Karpas-422 (cell line): ENCODE data around the gene MMP15. TPM values are rescaled to one million over a fixed set of nuclear protein-coding genes. Genes with fewer than 3 reads are reported as not detected.

Experiments
- DNase-seq: peaks from one replicate; pipeline ENCODE4 v3.0.0-alpha.2; 2015
- H2AFZ ChIP-seq: fragments of 200-600 bp; sonication (generic); 2 replicates; pipeline ENCODE4 v1.6.1; 2014; ENCODE audit warnings: antibody characterized with exemption, low read length, mixed read lengths
- H3K27ac ChIP-seq: fragments of 200-600 bp; sonication (generic); 2 replicates; pipeline ENCODE4 v1.5.1; 2014; ENCODE audit warnings: mild to moderate bottlenecking, low read length, moderate library complexity
- H3K27me3 ChIP-seq: fragments of 200-600 bp; sonication (generic); 2 replicates; pipeline ENCODE4 v1.6.1; 2014; ENCODE audit warnings: low read length, mixed read lengths
- H3K36me3 ChIP-seq: fragments of 200-600 bp; sonication (generic); 2 replicates; pipeline ENCODE4 v1.6.1; 2014; ENCODE audit warnings: low read length, mixed read lengths; ENCODE audit not compliant: insufficient read depth
- H3K4me1 ChIP-seq: fragments of 200-600 bp; sonication (generic); 2 replicates; pipeline ENCODE4 v1.6.1; 2014; ENCODE audit warnings: mild to moderate bottlenecking, low read length, mixed read lengths
- H3K4me2 ChIP-seq: fragments of 200-600 bp; sonication (generic); 2 replicates; pipeline ENCODE4 v1.6.1; 2014; ENCODE audit warnings: low read length, low read depth, mild to moderate bottlenecking; ENCODE audit not compliant: poor library complexity, severe bottlenecking
- H3K4me3 ChIP-seq: fragments of 200-600 bp; sonication (generic); 2 replicates; pipeline ENCODE4 v1.5.1; 2014; ENCODE audit warnings: mild to moderate bottlenecking, antibody characterized with exemption, low read length, mixed read lengths
- H3K79me2 ChIP-seq: fragments of 200-600 bp; sonication (generic); 2 replicates; pipeline ENCODE4 v1.6.1; 2014; ENCODE audit warnings: mild to moderate bottlenecking, low read length, mixed read lengths
- H3K9ac ChIP-seq: fragments of 200-600 bp; sonication (generic); 2 replicates; pipeline ENCODE4 v1.6.0; 2014; ENCODE audit warnings: low read length
- H3K9me2 ChIP-seq: fragments of 200-600 bp; sonication (generic), shearing (Covaris generic); replicated peaks from 2 replicates; pipeline ENCODE4 v1.6.0; 2014; ENCODE audit warnings: mild to moderate bottlenecking, low read length, moderate library complexity; ENCODE audit not compliant: insufficient read depth
- H3K9me3 ChIP-seq: fragments of 300-700, 200-600 bp; sonication (generic); 2 replicates; pipeline ENCODE4 v1.6.1; 2014; ENCODE audit warnings: low read length, mixed read lengths
- H4K20me1 ChIP-seq: fragments of 200-600 bp; sonication (generic); 2 replicates; pipeline ENCODE4 v1.6.1; 2014; ENCODE audit warnings: mild to moderate bottlenecking, antibody characterized with exemption, low read length, low read depth; ENCODE audit not compliant: insufficient read depth
- total RNA-seq: library from RNA; depleted of rRNA; stranded (reverse); fragments of >200 nt; shearing (Covaris generic); gene quantifications from 2 replicates; pipeline ENCODE4 v1.2.3, GENCODE V29; 2014; ENCODE audit warnings: low replicate concordance

MMP15 gene
- total RNA-seq, 1 experiment from 2014 or later, result 4.1 TPM

DNA sequence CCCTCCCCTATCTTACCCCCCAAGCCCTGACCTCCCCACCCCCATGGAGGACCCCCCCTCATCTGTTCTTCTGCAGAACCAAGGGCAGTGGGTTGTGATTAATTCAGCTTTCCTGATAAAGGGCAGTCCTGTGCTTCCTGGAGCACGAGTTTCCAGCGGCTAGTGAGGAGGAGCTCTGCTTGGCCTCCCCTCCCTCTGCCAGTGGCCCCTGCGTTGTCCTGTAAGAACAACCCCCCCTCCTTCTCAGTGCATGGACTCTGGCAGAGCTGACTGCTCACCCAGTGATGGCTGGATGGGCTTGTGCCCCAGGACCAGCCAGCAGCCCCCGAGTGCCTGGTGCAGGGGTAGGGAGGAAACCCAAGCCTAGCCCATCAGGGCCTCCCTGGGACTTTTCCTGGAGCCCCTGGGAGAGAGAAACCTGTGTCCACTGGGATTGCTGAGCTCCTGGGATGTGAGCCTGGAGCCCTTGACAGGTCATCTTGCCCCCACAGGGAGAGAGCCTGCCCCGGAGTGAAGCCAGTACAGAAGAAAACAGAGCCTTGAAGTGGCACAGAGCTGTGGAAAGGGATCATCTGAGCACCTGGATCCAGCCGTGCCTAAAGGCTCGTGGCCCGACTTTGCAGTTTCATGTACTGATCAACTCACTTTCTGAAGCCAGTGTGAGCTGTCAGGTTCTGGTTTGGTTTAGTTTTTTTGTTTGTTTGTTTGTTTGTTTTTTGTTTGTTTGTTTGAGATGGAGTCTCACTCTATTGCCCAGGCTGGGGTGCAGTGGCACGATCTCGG lies 26.5 kb downstream of the MMP15 start:
- Histone ChIP-seq H3K4me2 (no peak overlapping the region), H3K36me3 (no peaks in the 10 kb centered on the region), H3K9me3 (no peaks in the 10 kb centered on the region), H3K27me3 (no peaks in the 10 kb centered on the region), H3K27ac (no peak overlapping the region), H2AFZ (no peak overlapping the region), H3K9ac (no peak overlapping the region), H3K4me3 (no peak overlapping the region), H3K79me2 (no peaks in the 10 kb centered on the region), H4K20me1 (no peaks in the 10 kb centered on the region), H3K9me2 (no peaks in the 10 kb centered on the region), H3K4me1 (peaks cover 9% of the 10 kb centered on the region)
- DNase-seq, result no peak

DNA sequence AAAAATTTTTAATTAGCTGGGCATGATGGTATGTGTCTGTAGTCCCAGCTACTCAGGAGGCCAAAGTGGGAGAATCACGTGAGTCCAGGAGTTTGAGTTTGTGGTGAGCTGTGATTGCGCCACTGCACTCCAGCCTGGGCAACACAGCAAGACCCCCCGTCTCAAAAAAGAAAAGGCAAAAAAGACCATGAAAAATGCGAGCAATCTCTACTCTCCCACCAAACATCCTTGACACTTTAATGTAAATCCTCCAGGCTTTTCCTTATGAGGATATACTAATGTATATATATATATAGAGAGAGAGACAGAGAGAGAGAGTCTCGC lies 28.1 kb downstream of the MMP15 start:
- no peaks in the 10 kb centered on the region for H3K9me3 ChIP-seq
- H3K9me2 ChIP-seq, result no peaks in the 10 kb centered on the region
- DNase-seq, result no peak
- no peaks in the 10 kb centered on the region for H4K20me1 ChIP-seq
- H3K79me2 ChIP-seq, result no peaks in the 10 kb centered on the region
- no peak overlapping the region for H3K4me2 ChIP-seq
- no peaks in the 10 kb centered on the region for H3K36me3 ChIP-seq
- H3K9ac ChIP-seq, result no peak overlapping the region
- H3K4me3 ChIP-seq, result no peak overlapping the region
- H3K27me3 ChIP-seq, result no peaks in the 10 kb centered on the region
- H2AFZ ChIP-seq, result no peak overlapping the region
- H3K4me1 ChIP-seq, result peaks cover 9% of the 10 kb centered on the region
- H3K27ac ChIP-seq, result no peak overlapping the region

DNA sequence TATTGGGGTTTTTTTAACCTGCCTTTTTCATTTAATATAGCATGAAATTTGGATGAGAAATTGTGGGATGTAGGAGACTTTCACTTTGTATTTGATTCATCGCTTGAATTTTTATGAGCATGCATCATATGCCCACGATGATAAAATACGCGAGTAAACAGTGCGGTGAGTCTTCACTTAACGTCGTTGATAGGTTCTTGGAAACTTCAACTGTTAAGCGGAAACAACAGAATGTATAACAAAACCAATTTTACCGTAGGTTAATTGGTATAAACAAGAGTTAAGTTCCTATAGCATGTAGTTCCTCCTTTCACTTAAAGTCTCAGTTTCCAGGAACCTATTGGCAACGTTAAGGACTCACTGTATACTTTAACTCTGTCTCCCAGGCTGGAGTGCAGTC lies 28.7 kb downstream of the MMP15 start:
- Histone ChIP-seq H4K20me1 (no peaks in the 10 kb centered on the region), H3K79me2 (no peaks in the 10 kb centered on the region), H3K9ac (no peak overlapping the region), H2AFZ (no peak overlapping the region), H3K4me1 (peaks cover 9% of the 10 kb centered on the region), H3K36me3 (no peaks in the 10 kb centered on the region), H3K27me3 (no peaks in the 10 kb centered on the region), H3K27ac (no peak overlapping the region), H3K9me2 (no peaks in the 10 kb centered on the region), H3K4me3 (no peak overlapping the region), H3K9me3 (no peaks in the 10 kb centered on the region), H3K4me2 (no peak overlapping the region)
- no peak for DNase-seq

DNA sequence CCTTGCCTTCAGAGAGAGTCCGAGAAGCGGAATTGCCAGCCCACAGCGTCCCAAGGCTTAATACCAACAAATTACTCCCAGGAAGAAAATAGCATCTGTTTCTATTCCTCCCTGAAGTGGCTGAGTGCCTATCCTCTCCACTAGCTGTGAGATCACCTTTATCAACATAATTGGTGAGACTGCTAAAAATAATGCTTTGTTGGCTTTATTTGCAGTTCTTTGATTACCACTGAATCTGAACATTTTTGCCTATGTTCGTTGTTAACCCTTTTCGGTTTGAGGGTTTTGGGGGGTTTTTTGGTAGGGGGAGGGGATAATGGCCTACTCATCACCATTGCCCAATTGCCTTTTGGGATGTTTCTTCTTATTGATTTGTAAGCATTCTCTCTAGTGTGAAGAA lies 31.0 kb downstream of the MMP15 start:
- no peak overlapping the region for H3K9ac ChIP-seq
- no peaks in the 10 kb centered on the region for H3K79me2 ChIP-seq
- no peak overlapping the region for H3K4me2 ChIP-seq
- H3K27me3 ChIP-seq, result no peaks in the 10 kb centered on the region
- H3K27ac ChIP-seq, result no peak overlapping the region
- no peak overlapping the region for H3K4me3 ChIP-seq
- no peaks in the 10 kb centered on the region for H4K20me1 ChIP-seq
- H3K9me3 ChIP-seq, result no peaks in the 10 kb centered on the region
- DNase-seq, result no peak
- no peak overlapping the region for H2AFZ ChIP-seq
- no peaks in the 10 kb centered on the region for H3K4me1 ChIP-seq
- no peaks in the 10 kb centered on the region for H3K9me2 ChIP-seq
- H3K36me3 ChIP-seq, result no peaks in the 10 kb centered on the region

DNA sequence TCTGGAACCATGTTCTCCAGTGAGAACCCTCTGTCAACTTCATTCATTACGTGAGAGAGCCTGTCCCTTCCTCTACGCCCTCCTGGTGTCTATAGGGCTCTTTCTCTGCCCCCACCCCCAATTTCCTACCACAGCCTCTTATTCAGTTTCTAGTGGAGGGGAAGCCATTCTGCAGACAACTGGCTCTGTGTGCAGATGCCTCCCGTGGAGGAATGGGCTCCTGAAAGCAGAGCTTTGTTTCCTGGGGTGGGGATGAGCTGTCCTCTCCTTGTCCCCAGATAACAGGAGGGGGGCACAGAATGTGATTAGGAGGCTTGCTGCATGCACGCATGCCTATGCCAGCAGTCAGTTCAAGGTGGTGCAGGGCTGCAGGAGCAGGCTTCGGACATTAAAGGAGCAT lies 31.6 kb downstream of the MMP15 start:
- DNase-seq, result no peak
- Histone ChIP-seq H3K27me3 (no peaks in the 10 kb centered on the region), H3K9me3 (no peaks in the 10 kb centered on the region), H3K79me2 (no peaks in the 10 kb centered on the region), H3K27ac (no peak overlapping the region), H3K4me1 (no peaks in the 10 kb centered on the region), H3K4me3 (no peak overlapping the region), H4K20me1 (no peaks in the 10 kb centered on the region), H3K36me3 (no peaks in the 10 kb centered on the region), H3K4me2 (no peak overlapping the region), H3K9me2 (no peaks in the 10 kb centered on the region), H3K9ac (no peak overlapping the region), H2AFZ (no peak overlapping the region)

DNA sequence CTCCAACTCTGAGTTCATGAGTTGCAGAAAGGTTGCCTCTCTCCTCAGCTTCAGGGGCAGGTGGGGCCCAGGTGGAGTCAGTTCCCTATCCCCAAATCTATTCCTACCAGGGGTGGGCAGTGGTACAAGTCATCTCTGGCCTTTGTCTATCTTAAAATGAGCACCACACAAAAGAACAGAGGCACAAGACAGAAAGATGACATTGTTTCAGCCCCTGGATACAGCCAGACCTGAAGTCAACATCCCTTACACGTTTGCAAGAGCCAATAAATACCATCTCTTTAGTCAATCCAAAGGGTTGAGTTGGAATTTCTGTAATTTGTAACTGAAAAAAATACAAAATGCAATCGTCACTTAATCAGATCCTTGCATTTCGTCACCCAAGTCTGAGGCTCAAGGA lies 32.2 kb downstream of the MMP15 start:
- no peaks in the 10 kb centered on the region for H3K27me3 ChIP-seq
- no peaks in the 10 kb centered on the region for H3K9me3 ChIP-seq
- H2AFZ ChIP-seq, result no peak overlapping the region
- H3K4me3 ChIP-seq, result no peak overlapping the region
- DNase-seq, result no peak
- H3K27ac ChIP-seq, result no peak overlapping the region
- H3K36me3 ChIP-seq, result no peaks in the 10 kb centered on the region
- H3K9me2 ChIP-seq, result no peaks in the 10 kb centered on the region
- no peaks in the 10 kb centered on the region for H3K4me1 ChIP-seq
- H3K9ac ChIP-seq, result no peak overlapping the region
- H4K20me1 ChIP-seq, result no peaks in the 10 kb centered on the region
- no peaks in the 10 kb centered on the region for H3K79me2 ChIP-seq
- no peak overlapping the region for H3K4me2 ChIP-seq

DNA sequence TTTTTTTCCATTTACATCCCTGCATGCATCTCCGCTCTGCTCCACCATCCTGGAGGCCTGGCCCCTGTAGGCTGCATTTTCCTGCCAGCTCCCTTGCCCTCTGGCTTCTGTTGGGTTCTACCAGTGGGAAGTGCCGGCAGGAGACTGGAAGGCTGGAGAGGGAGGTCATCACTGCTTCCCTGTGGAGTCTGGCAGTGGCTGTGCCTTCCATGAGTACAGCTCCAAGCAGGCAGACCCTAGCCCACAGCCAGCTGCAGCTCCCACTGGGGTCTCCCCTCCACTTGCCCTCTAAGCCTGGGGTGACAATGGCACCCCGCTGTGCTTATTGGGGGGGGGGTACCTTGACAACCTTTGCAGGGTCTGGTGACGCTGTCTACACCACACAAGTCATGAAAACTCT lies 37.3 kb downstream of the MMP15 start:
- Histone ChIP-seq H3K9ac (no peak overlapping the region), H2AFZ (no peak overlapping the region), H4K20me1 (no peaks in the 10 kb centered on the region), H3K9me3 (no peaks in the 10 kb centered on the region), H3K79me2 (no peaks in the 10 kb centered on the region), H3K36me3 (no peaks in the 10 kb centered on the region), H3K4me3 (no peak overlapping the region), H3K27me3 (no peaks in the 10 kb centered on the region), H3K4me2 (no peak overlapping the region), H3K27ac (no peak overlapping the region), H3K9me2 (no peaks in the 10 kb centered on the region), H3K4me1 (no peaks in the 10 kb centered on the region)
- no peak for DNase-seq

DNA sequence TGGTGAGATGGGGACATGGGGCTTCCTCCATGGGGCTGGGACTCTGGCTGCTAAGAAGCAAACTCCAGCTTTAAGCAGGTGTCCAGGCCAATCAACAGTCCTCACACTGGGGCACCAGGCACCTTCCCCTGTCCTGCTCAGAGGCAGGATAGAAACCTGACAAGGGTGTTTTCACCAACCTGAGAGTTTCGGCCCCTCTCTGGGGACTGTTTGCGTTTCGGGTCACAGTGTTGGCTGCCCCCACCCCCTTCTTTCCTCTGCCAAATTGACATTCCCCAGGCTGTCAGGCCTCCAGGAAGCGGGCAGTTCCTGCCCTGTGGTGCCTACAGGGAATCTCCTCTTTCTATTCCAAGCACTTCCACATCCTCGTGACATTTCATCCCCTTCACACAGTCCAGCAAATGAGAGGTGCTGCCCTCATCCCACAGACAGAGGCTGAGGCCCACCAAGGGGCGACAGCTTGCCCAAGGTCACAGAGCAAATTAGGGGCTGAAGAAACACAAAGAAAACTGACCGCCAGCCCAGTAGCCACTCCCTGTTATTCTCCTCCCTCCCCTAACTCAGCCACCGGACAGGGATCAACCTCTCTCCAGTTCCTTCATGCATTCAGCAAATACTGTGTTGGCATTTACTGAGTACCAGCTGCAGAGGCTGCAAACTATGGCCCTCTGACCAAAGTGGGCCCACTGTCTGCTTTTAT lies 38.0 kb downstream of the MMP15 start:
- DNase-seq, result no peak
- H2AFZ ChIP-seq, result no peak overlapping the region
- H4K20me1 ChIP-seq, result no peaks in the 10 kb centered on the region
- H3K4me1 ChIP-seq, result no peaks in the 10 kb centered on the region
- H3K4me3 ChIP-seq, result no peak overlapping the region
- no peaks in the 10 kb centered on the region for H3K79me2 ChIP-seq
- H3K9me2 ChIP-seq, result no peaks in the 10 kb centered on the region
- no peaks in the 10 kb centered on the region for H3K36me3 ChIP-seq
- no peak overlapping the region for H3K4me2 ChIP-seq
- H3K27ac ChIP-seq, result no peak overlapping the region
- no peak overlapping the region for H3K9ac ChIP-seq
- no peaks in the 10 kb centered on the region for H3K27me3 ChIP-seq
- no peaks in the 10 kb centered on the region for H3K9me3 ChIP-seq
